Measurements from ENCODE around the gene PRRT3.
"Not testable (repeated sequence)": the region's sequence is repeated elsewhere in the genome, so short reads cannot be mapped to it uniquely, and the experiment has no call there.

PRRT3 gene

DNA sequence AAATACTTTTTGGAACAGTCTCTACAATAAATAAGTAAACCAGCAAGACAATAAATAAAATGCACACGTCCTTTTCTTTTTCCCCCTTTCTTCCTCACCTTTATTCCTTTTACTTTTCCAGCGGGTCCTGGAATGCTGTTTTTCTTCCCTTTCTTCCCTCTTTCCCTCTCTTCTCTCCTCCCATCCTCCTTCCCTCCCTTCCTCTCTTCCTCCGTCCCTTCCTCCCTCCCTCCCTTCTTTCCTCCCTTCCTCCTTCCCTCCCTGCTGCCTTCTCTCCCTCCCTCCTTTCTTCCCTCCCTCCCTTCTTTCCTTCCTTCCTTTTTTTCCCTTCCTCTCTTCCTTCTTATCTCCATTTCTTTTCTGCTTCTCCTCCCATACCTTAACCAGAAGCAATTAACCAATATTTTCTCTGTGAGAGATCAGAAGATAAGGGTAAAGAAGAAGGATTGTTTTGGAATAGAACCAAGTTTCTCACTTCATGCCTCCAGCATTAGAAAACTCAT, 52.9 kb downstream of the PRRT3 start:
- DNase-seq (ENCODE audit: extremely low read depth in 1 of 2, low read depth in 1 of 2), result no peak

DNA sequence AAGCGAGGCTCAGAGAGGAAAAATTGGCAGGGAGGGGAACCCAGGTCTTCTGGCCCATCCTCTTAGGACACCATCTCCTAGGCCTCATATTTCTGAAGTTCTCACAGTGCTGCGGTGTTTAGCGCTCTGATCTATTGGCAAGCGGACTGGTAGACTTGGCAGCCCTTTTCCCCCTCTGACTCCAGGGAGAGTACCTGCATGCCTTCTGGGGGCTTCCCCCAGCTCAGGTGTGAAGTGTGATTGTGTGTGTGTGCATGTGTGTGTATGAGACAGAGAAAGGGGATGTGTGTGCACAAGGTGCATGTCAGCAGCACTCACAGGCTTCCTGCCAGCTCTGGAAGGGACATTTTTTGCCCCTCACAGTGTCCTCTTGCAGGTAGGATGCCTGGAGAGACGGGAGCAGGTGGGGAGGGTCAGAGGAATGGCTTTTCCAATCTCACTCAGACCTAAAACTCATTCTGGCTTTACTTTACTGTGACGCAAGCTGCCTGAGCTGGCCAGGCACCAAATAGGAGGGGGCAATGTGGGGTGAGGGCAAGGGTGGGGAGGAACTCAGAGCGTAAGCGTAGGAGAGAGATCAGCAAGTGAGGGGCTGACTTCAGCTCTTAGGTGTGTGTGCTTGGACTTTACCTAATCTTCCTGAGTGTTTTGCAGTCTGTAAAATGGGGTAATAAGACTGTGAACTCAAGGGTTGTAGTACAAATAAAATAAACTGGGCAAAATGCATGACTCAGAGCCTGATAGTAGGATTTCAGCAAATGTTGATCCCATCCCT, 53.6 kb downstream of the PRRT3 start:
- no peak for DNase-seq (ENCODE audit: extremely low read depth in 1 of 2, low read depth in 1 of 2)

DNA sequence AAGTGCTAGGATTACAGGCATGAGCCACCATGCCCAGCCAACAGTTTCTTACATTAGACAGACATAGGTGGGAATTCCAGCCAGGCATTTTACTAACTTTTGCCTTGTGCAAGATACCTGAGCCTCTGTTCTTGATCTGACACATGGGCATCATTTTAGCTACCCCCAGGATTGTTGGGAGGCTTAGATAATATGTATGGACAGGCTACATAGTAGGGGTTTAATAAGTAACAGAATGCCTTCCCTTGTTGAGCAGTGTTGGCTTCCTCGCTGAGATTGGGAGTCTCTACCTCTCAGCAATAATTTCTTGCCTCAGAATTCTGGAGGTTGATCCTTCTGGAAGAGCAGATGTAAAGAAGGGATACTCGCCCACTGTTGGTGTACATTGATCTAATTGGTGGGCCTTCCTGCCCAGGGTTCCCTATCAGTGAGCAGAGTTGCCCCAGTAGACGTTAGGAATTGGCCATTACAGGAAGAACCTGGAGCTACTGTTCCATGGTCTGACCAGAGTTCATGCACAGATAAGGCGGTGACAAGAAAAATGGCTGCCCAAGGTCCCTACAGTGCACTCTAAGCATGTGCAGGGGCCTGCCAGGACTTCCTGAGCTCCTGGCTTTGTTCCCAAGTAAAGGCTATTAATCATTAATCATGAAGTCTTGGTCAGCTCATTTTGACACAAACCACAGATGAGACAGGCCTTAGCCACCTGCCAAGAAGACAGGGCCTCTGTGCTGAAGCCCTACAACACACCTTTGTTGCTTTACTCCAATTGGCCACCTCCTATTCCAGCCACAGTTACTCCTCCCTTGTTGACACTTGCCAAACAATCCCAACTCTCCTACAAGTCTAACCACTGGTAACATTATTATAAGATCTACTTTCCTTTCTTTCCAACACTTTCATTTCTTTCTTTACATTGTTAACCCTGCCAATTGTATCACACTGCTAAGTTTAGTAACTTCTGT, 54.5 kb downstream of the PRRT3 start:
- DNase-seq (ENCODE audit: extremely low read depth in 1 of 2, low read depth in 1 of 2), result no peak

DNA sequence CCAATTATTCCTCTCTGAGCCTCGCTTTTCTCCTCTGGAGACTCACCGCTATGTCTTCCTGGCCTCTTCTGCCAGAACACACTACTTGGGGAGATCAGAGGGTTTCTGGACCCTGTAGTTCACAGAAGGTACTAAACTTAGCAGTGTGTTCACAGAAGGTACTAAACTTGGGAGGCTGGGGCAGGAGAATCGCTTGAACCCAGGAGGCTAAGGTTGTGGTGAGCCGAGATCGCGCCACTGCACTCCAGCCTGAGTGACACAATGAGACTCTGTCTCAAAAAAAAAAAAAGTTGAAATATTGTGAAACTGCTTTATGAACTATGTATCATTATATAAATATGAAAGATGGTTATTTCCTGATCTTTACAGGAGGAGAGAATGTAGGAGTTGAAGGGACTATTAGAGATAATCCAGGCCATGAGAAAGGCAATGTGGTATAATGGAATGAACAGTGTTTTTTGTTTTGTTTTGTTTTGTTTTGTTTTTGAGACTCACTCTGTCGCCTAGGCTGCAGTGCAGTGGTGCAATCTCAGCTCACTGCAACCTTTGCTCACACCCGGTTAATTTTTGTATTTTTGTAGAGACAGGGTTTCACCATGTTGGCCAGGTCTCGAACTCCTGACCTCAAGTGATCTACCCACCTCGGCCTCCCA, 55.3 kb downstream of the PRRT3 start:
- DNase-seq (ENCODE audit: extremely low read depth in 1 of 2, low read depth in 1 of 2), result not testable (repeated sequence)

DNA sequence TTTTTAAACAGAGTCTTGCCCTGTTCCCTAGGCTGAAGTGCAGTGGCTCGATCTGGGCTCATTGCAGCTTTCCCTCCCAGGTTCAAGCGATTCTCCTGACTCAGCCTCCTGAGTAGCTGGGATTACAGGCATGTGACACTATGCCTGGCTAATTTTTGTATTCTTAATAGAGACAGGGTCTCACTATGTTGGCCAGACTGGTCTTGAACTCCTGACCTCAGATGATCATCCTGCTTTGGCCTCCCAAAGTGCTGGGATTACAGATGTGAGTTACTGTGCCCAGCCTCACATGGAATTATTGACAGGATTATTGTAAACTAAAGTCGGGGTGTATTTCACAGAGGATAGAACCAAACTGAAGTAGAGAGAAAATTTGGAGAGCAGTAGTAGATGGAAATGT, 56.5 kb downstream of the PRRT3 start:
- not testable (repeated sequence) for DNase-seq (ENCODE audit: extremely low read depth in 1 of 2, low read depth in 1 of 2)

All from activated CD8-positive, alpha-beta memory T cell treated with anti-CD3 and anti-CD28 coated beads for 1 hour (primary cell).